ENCODE measurements around the gene IFT80.
"Not testable (repeated sequence)": the region's sequence is repeated elsewhere in the genome, so short reads cannot be mapped to it uniquely, and the experiment has no call there.

Gene IFT80

GRCh38 chr3:160355826-160356225, 43.2 kb downstream of the IFT80 start:
- no peak for DNase-seq

GRCh38 chr3:160346511-160346910, 52.5 kb downstream of the IFT80 start:
- DNase-seq: no peak

DNA sequence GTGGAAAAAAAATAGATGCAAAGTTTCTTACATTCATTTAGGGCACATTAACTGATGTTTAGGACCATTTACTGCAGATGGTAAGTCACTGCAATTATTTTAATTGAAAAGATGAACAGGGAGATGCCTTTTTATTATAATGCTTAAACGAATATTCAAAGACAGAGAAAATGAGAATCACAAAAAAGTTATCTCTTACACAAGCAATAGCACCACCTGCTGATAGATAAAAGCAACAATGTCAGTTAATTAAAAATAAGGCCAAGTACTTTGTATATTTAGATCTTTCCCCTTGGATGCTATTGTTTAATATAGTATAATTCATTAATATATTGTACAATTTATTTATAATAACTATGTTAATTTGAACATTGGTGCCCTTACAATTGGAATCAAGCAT, 55.9 kb downstream of the IFT80 start:
- no peak for DNase-seq

- no peak for DNase-seq
These were observed 58.7 kb downstream of the IFT80 start for GRCh38 chr3:160340351-160340750.

GRCh38 chr3:160331127-160331937, 67.7 kb downstream of the IFT80 start:
- no peak for DNase-seq

GRCh38 chr3:160330690-160331089, 68.3 kb downstream of the IFT80 start:
- DNase-seq: no peak

DNA sequence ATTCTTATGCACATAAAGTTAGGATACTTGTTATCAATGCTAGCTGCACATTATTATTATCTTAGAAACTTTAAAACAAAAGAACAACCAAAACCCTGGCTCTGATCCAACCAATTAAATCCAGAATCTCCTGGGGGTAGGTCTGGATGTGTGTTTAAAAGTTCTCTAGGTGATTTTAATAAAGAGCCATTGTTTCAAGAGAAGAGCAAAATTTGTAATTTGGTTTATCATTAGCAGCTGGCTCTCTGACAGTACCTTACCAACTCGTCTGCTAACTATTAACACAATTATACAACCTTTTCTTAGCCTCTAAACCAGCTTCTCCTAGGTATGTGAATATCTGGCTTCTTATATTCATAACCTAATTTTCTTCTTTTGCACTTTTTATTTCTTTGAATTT, 68.9 kb downstream of the IFT80 start:
- no peak for DNase-seq

DNA sequence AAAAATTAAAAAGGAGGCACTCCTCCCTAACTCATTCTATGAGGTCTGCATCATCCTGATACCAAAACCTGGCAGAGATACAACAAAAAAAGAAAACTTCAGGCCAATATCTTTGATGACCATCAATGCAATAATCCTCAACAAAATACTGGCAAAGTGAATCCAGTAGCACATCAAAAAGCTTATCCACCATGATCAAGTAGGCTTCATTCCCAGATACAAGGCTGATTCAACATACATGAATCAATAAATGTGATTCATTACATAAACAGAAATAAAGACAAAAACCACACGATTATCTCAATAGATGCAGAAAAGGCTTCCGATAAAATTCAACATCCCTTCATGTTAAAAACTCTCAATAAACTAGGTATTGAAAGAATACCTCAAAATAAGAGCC, 72.7 kb downstream of the IFT80 start:
- not testable (repeated sequence) for DNase-seq

- not testable (repeated sequence) for DNase-seq
These were observed 77.2 kb downstream of the IFT80 start for GRCh38 chr3:160321821-160322220.

DNA sequence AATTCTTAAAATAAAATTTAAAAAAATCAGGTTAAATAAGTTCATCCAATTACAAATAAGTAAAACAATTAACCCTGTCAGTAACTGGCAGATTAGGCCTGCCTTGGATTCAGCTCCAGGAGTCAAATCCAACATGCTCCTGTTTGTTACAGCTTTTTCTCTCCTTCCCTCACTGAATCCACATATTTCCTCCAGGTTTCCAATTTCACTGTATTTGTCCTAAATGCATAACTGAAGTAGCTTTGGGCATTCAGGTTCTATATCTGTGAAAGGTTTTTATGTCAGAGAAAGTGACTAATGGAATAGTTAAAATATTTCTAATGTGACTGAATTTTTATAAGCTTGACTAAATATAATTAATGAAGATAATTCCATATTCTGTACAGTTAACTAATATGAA, 79.7 kb downstream of the IFT80 start:
- no peak for DNase-seq

GRCh38 chr3:160314995-160315394, 84.0 kb downstream of the IFT80 start:
- DNase-seq: no peak

DNA sequence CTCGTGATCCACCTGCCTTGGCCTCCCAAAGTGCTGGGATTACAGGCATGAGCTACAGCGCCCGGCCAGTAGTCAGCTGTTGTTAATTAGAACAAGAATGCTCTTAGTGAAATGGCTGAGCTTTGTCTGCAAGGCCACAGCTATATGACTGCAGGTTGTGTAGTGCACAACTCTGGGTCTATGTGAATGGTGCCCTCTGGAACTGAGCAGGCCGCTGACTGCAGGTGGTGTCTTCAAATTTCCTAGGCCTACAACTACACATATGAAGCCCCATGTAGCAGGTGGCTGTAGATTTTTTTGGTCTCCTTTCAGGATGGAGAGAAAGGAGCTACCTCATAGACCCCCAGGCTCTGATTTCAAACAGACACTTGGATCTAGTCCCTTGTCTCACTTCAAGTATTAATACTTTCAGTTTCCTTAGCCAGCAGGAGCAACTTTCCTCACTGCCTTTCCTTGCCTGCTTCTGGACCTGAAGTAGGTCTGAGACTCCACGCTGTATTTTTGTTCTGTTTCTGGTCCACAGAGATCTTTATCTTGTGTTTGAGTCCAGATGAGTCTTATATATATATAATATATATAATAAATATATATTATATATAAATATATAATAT, 86.9 kb downstream of the IFT80 start:
- no peak for DNase-seq

GRCh38 chr3:160302806-160303205, 96.2 kb downstream of the IFT80 start:
- no peak for DNase-seq

- DNase-seq: no peak
These were observed 102.4 kb downstream of the IFT80 start for GRCh38 chr3:160296591-160296990.

GRCh38 chr3:160291909-160292299, 107.1 kb downstream of the IFT80 start:
- no peak for DNase-seq

DNA sequence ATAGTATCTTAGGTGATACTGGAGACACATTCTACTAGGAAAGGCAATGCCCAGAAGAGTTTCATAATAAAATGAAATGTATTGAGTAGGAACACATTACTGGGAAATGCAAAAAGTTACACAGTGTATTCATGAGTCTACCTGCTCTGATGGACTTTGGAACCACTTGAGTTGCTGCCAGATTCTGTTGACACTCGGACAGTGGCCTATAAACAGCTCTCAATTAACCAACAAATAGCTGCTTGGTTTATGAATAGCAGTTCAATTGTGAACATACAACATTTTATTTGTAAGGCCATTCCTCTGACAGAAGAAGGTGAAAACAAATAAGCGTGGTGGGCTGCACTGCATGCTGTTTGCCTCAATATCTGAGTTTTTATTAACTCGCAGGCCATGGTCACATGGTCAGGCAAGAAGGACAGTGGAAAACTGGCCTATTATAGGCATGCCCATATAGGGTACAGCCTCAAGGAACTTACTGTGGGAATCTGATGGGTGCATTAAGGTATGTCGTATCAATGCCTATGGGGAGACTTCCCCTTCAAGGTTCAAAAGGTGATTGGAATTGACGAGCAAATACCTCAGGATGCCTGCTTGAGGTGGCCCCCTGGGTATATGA, 107.6 kb downstream of the IFT80 start:
- no peak for DNase-seq

GRCh38 chr3:160287666-160288065, 111.4 kb downstream of the IFT80 start:
- no peak for DNase-seq

DNA sequence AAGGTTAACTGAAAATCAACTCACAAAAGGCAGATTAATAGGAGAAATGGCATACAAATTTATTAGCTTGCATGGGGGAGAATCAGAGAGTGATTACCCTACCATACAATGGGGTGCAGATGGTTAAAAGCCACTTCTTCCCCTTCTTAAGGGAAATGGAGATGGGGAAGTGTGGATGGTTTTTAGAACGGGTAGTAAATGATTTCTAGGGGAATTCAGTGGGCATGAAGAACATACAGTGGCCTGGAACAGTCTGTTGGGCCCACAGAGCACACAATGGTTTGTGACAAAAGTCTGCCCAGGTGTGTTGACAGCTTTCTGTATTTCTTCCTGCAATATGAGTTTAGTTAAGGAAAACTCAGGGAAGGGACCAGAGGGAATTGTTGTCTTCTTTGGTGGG, 112.8 kb downstream of the IFT80 start:
- no peak for DNase-seq

- no peak for DNase-seq
These were observed 118.2 kb downstream of the IFT80 start for GRCh38 chr3:160280836-160281235.

DNA sequence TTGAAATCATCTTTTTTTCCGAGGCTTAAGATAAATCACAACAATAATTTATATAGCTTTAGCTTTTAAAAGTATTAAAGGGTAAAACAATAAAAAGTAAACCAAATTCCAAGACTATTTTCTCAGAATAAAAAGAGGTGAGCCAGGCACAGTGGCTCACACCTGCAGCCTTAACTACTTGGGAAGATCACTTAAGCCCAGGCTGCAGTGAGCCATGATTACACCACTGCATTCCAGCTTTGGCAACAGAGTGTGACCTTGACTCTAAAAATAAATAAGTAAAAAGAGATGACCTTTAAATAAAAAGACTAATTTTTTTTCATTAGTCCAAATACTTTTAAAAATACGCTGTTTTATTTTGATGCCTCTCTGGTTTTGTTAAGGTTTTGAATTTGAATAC, 119.4 kb downstream of the IFT80 start:
- no peak for DNase-seq

- no peak for DNase-seq
These were observed 120.8 kb downstream of the IFT80 start for GRCh38 chr3:160278210-160278609.

GRCh38 chr3:160265088-160265487, 133.9 kb downstream of the IFT80 start:
- no peak for DNase-seq

DNA sequence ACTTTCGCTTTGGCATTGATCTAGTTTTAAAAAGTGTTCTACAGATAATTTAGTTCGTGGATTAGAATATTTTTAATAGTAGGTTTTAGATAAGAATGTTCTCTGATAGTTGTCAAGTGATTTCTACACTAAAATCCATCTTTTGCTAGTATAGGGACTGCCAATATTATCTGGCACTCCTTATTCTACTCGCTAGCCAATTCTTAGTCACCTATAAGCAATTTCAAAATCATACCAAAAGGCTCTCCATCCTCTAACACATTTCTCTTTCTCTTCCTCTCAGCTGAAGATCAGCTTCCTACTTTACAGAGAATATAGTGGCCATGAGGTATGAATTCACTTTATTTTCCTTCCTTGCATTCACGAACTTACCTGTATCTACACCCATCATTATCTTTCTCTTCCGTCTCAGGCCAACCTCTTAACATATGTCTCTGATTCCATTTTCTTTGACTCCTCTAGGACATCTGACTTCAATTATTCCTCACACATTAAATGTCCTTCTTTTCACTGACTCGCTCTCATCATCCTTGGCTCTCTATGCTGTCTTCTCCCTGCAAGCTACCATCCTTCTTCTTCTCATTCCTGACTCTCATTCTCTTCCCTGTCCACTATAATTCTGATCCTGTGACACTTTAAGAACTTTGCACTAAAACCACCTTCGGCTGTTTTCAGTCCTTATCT, 138.3 kb downstream of the IFT80 start:
- no peak for DNase-seq

GRCh38 chr3:160259589-160259988, 139.4 kb downstream of the IFT80 start:
- DNase-seq: no peak
